Stimulated activated CD8-positive, alpha-beta memory T cell treated with anti-CD3 and anti-CD28 coated beads, Interleukin-4, amount 100 ng/mL, for 48 hours (primary cell): Measurements from ENCODE around the gene TNFRSF1A.
A peak's percentile ranks its signal among the peaks of the same experiment; 100 is the strongest.

Source experiments
- DNase-seq: peaks from one replicate; pipeline ENCODE4 v3.0.0-alpha.2; 2020

The TNFRSF1A gene

DNA sequence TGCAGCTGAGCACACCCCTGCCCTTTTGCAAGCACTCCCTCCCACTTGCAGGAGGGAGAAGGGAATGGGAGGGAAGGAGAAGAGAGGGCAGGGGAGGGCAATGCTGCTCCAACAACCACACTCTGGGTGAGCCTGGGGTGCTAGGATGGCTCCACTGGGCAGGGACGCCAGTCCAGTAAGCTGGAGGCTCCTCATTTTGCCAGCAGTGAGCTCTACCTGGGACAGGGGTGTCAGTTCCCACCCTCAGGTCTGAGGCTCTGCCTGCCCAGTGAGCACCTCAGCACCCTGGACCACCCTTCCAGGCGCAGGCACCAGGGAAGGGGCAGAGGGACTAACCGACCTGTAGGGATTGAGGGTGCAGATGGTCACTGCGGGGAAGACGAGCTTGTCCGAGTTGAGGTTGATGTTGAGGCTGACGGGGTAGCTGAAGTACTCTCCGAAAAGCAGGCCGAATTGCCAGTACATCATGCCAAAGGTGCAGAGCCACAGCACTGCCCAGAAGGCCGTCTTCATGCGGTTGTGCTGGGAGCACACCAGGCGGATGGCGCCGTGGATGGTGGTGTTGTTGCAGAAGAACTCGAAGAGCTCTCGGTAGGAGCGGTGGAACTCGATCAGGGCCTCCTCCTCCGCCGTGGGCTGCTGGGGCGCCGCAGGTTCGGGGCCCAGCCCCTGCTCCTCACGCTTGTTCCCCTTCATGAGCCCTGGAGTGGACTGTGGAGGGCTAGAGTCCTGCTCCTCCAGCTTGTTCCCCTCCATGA, 32.3 kb upstream of the TNFRSF1A start:
- no peak for DNase-seq

DNA sequence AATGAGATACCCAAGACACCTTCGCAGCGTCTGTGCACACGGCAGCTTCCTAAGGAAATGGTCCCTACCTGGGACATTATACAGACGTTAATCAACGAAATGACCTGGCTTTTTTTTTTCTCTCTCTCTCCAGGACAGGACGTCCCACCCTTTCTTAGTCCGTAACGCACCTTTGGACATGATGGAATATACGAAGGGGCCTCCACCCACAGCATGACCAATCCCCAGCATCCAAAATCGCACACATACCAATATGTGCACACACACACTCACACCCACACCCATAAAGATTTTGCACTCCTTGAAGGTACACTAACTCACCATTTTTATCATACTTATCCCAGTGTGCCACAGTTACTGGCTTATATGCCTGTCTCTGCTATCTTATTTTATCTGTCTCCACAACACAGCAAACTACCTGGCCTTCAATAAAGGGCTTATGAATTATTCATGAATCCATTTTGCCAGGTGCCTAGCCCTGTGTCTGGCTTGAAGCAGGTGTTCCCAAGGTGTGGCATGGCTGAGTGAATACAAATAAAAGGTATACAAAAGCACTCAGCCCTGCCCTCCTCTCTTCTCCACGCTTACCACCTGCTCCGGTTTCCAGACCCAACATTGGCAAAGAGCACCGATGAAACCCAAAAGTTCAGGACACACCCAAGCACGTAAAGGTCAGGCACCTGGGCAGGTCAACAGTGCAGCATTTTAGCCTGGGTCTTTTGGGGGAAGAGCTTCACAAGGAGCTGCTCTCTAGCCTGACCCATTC, 31.3 kb upstream of the TNFRSF1A start:
- DNase-seq, result no peak

DNA sequence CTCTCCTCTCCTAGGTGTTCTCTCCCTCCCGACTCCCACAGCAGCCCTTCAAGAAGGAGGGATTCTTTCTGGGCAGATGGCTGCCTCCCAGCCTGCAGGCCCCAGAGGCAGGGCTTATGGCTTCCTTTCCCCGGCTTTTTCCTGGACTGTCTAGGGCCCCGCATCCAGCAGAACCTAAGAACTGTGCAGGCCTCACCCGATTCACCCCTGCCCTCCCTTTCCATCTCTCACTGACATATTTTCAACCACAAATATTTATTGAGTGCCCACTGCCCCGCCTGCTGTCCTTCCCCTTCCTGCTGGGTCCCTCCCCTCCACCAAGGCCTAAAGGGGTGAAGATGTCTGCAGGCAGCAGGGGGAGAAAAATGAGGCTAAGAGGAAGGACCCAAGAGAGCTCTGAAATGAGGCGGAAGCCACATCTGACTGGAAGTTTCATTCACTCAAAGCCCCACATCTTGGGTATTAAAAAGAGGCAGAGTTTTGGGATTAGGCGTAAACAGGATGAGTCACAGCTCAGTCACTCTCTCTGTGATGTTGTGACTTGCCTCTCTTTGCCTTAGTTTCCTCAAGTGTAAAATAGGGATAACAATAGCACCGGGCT, 30.6 kb upstream of the TNFRSF1A start:
- no peak for DNase-seq

DNA sequence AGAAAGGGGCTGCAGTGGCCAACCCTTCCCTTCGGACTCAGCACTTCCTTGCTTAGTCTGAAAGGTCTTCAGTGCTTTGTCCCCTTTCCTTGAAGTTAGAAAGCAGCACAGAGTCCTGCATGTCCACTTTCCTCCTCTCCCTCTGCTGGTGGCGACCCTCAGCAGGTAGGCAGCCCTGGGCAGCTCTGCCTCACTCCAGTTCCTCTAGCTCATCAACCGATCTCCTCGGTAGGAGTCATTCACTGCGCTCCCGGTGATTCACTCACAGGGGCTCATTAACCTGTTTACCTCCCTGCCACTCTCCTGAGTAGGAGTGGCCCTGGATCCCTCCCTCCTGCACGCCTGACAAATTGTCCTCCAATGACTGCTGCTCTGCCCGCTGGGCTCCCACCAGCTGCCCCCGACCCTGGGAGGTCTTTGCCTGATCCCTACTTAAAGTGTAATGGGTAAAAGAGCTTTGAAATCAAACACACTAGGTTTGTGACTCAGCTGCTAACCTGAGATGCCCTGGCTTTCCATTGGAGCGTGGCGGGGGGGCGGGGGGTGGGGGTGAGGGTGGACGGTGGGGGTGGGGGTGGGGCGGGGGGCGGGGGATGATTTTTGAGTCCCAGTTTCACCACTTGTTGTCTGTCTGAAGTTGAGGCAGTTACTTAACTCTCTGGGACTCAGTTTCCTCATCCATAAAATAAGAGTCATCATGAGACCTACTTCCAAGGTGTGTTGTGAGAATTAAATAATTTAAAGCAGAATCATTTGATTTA, 29.3 kb upstream of the TNFRSF1A start:
- DNase-seq, result no peak

DNA sequence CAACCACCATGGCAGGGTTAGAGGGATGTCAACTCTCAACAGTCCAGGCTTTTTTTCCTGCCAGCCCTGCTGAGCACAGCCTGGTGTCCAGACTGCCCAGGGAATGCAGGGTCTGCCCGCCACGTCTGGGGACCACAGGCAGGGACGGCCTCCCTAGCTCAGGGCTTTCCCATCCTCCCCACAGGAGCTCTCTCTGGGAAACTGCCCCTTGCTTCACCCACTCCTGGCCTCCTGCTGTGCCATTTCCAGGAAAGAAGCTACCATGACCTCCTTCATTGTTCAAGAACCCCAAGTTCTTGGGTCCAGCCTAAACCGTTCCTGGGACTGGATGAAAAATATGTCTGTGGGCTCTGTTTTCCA, 28.7 kb upstream of the TNFRSF1A start:
- no peak for DNase-seq

- no peak for DNase-seq
Observed at GRCh38 chr12:6369916-6370575, 28.2 kb upstream of the TNFRSF1A start.

DNA sequence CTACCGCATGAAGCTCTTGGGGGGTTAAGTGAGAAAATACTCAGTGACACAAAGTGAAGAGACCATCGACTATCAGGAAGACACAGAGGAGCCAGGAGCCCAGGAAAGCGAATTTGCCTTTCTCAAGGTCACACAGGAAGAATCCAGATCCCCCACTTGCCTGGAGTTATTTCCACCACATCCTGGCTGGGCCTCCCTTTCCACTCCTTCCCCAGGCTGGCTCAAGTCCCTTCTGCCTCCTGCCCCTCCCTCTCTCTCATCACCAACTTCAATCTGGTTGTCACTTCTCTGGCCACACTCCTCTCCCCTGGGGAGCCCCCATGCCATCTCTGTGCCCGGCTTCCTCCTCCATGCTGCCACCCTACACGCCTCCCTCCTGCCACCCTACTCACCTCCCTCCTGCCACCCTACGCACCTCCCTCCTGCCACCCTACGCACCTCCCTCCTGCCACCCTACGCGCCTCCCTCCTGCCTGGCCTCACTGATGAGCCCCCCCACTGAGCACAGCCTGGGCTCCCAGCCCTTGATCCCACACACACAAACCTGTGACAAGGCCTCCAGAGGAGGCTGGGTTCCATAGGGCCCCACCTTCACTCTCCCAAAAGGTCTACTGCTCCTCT, 27.1 kb upstream of the TNFRSF1A start:
- no peak for DNase-seq

GRCh38 chr12:6367969-6368892, 26.4 kb upstream of the TNFRSF1A start:
- peak; percentile 43 for DNase-seq

- peak; percentile 50 for DNase-seq
Observed at GRCh38 chr12:6367065-6367968, 25.4 kb upstream of the TNFRSF1A start.

DNA sequence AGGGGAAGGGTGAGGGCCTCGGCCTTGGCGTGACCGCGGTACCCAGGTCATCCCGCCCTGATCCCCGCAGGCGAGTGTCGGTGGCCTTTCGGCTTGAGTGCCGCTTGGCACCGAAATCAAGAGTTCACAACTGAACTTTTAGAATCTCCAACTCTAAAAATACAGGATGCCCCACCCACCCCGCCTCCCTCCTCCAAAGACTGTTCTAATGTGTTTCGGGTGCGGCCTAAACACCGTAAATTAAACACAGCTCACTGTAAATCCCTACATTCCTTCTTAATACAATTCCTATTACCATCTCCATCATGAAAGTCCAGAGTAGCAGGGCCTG, 22.1 kb upstream of the TNFRSF1A start:
- DNase-seq, result no peak

DNA sequence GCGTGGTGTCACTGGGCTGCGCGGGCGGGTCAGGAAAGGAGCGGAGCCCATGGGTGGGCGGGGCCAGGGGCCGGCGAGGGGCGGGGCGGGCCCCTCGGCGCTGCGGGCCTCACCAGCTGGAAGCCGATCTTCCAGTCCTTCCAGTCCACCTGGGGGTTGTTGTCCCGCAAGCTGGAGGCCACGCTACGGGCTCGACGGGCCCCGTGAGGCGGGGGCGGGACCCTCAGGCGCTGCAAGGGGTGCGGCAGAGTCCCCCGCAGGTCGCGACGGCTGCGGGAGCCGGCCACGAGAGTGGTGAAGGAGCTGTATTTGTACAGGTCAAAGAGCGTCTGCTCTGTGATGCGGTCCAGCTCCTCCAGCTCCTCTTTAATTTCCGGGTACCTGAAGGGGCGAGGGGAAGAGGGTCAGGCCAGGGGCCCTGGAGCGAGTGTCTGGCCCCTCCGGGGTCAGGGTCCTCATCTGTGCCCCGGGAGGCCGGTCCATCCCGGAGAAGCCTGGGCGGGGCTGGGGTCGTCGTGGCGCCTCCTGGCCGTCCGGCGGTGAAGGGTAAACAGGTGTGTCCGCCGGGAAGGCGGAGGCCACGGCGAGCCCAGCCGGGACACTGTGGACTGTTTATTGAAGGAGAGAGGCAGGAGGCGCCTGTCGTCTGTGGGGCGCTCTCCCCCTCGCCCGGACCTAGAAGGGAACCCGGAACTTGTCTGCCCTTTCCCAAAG, 21.6 kb upstream of the TNFRSF1A start:
- peak; percentile 75 for DNase-seq

DNA sequence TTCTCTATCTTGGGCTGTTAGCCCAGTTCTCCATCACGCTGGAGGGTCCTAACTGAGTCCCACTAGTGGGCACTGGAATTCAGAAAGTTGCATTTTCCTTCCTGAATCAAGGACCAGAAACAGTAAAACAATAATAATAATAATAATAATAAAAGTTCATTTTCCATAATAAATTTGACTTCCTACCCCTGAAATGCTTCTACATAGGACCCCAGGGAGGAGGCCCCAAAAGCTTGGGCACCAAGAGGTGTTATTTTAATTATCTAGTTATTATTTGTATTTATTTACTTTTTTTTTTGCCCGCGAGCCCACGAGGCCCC, 21.1 kb upstream of the TNFRSF1A start:
- no peak for DNase-seq

- no peak for DNase-seq
Observed at GRCh38 chr12:6362403-6362802, 20.5 kb upstream of the TNFRSF1A start.

DNA sequence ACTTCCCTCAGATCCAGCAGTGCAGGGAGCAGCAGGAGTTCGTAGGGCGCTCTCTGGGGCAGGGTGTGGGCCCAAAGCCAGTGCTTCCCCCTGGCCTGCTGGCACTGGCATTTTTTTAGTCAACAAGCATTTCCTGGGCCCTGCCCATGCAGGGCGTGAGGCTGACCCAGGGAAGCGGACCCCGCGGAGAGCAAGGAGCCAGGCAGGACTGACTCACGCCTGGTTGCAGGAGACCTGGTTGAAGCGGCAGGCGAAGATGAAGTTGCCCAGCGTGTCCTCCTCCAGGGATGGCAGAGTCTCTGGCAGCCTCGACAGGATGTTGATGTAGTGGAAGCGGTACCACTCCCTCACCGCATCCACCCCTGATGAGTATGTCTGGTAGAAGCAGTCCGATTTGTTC, 20.0 kb upstream of the TNFRSF1A start:
- no peak for DNase-seq

DNA sequence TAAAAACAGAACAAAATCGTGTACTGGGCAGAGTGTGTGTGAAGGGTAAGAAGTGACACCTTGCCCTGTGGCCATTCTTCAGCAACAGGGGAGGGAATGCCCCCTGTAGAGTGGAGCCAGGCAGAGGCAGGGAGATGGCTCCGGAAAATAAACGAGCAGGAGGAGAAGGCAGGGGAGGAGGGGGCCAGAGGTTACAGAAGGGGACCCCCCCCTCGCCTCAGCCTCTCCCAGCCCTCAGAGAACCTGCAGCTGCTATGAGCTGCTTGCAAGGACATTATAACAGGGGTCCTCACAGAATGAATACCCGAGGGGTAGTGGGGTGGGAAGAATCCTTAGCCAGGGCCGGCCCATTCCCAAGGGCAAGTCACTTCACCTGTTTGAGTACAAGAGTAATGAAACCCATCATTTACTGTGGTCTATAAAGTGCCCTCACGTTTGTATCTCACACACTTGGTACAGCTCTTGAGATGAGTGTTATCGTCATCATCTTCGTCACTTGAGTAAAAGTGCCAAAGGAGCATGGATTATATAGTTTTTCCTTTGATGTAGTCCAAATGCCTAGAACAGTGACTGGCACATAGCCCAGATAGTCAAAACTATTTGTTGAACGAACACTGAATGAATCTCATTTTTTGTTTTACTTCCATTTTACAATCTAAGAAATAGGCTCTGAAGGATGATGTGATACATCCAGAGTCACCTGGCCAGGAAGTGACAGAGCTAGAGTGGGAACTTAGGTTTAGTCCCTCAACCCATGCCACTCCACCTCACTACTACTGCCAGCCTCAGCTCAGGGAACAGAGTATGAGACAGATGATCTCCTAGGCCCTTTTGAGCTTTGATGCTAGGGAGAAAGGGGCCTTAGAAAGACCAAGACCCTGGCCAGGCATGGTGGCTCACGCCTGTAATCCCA, 19.0 kb upstream of the TNFRSF1A start:
- no peak for DNase-seq

DNA sequence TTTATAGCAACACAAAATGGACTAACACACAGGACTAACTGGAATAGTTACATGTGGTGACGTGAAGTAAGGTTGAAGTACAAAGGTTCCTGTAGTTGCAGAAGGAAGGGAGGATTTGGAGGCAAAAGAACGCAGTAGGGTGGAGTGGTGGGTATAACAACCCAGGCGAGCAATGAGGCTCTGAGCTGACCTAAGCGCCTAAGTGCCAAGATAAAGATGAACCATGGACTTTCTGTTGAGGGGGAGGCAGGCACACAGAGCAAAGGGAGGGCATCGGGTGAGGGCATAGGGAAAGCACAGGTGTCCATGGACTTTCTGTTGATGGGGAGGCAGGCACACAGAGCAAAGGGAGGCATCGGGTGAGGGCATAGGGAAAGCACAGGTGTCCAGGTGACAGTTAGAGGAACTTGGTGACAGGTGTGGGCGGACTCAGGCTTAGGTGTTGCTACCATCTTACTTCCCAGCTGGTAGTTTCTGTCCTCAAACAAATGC, 18.2 kb upstream of the TNFRSF1A start:
- no peak for DNase-seq

DNA sequence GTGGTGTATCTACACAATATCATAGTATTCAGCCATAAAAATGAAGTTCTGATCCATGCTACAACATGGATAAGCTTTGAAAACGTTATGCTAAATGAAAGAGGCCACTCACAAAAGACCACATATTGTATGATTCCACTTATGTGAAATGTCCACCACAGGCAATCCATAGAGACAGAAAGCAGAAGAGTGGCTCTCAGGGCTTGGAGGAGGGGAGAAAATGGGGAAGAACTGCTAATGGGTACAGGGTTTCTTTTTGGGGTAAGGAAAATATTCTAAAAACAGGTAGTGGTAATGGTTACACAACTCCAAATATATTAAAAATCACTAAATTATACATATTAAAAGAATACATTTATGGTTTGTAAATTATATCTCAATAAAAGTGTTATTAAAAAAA, 17.0 kb upstream of the TNFRSF1A start:
- no peak for DNase-seq

GRCh38 chr12:6356374-6356820, 14.5 kb upstream of the TNFRSF1A start:
- no peak for DNase-seq
